WTC11 (cell line): Measurements from ENCODE around the gene SLC24A3. TPM values are rescaled to one million over a fixed set of nuclear protein-coding genes. Genes with fewer than 3 reads are reported as not detected.

Experiments
- ATAC-seq: fragments of 200-7000 bp; cut with Tn5 transposase; 2 replicates; pipeline ENCODE4 v1.10.0; 2021; ENCODE audit warnings: mild to moderate bottlenecking, moderate library complexity
- CTCF ChIA-PET: fragments of 300-600 bp; sonication (Branson Sonifier 250); formaldehyde crosslinking; loops from one replicate; lab custom pipeline; 2021; ENCODE audit warnings: antibody characterized with exemption; lab: Charles Lee
- POLR2A ChIA-PET: fragments of 350-600 bp; sonication (Branson Sonifier 250); formaldehyde crosslinking; loops from one replicate; lab custom pipeline; 2021; ENCODE audit warnings: antibody characterized with exemption; lab: Charles Lee
- DNase-seq: peaks from one replicate; pipeline ENCODE4 v3.0.0; 2021; ENCODE audit warnings: low spot score
- H3K27ac Mint-ChIP-seq: 2 replicates; pipeline ENCODE4 v1.8.0; 2021; ENCODE audit warnings: mixed read lengths
- H3K27me3 Mint-ChIP-seq: 2 replicates; pipeline ENCODE4 v1.8.0; 2021; ENCODE audit warnings: low read depth, mild to moderate bottlenecking, moderate library complexity, mixed read lengths
- H3K36me3 Mint-ChIP-seq: 2 replicates; pipeline ENCODE4 v1.8.0; 2021; ENCODE audit warnings: mixed read lengths
- H3K4me1 Mint-ChIP-seq: 2 replicates; pipeline ENCODE4 v1.8.0; 2022; ENCODE audit warnings: mixed read lengths
- H3K4me3 Mint-ChIP-seq: 2 replicates; pipeline ENCODE4 v1.8.0; 2021; ENCODE audit warnings: mild to moderate bottlenecking, moderate library complexity, mixed read lengths
- H3K9me3 Mint-ChIP-seq: 2 replicates; pipeline ENCODE4 v1.8.0; 2021; ENCODE audit warnings: mixed read lengths
- ATF1 ChIP-seq: sonication (generic); formaldehyde crosslinking; IDR thresholded peaks from 2 replicates; pipeline ENCODE4 v1.8.1; 2023; ENCODE audit warnings: mild to moderate bottlenecking, moderate library complexity, missing genetic modification reagents
- CTCF ChIP-seq: fragments of 200-600 bp; IDR thresholded peaks from 2 replicates; pipeline ENCODE4 v1.8.0; 2022; ENCODE audit warnings: antibody characterized with exemption
- ELF4 ChIP-seq: sonication (generic); formaldehyde crosslinking; IDR thresholded peaks from 2 replicates; pipeline ENCODE4 v1.8.1; 2022; ENCODE audit warnings: low read depth, mild to moderate bottlenecking, moderate library complexity, missing genetic modification reagents
- ESRRA ChIP-seq: sonication (generic); formaldehyde crosslinking; IDR thresholded peaks from 2 replicates; pipeline ENCODE4 v1.8.1; 2022; ENCODE audit warnings: mild to moderate bottlenecking, missing genetic modification reagents, borderline replicate concordance
- FOXK1 ChIP-seq: sonication (generic); formaldehyde crosslinking; IDR thresholded peaks from 2 replicates; pipeline ENCODE4 v1.8.0; 2022; ENCODE audit warnings: mild to moderate bottlenecking, moderate library complexity, missing genetic modification reagents
- FOXP4 ChIP-seq: sonication (generic); formaldehyde crosslinking; IDR thresholded peaks from 2 replicates; pipeline ENCODE4 v1.8.0; 2022; ENCODE audit warnings: mild to moderate bottlenecking, missing genetic modification reagents
- GRHL2 ChIP-seq: fragments of 250-450 bp; sonication (Bioruptor Pico); IDR thresholded peaks from 2 replicates; pipeline ENCODE4 v1.8.0; 2022; ENCODE audit warnings: mild to moderate bottlenecking, moderate library complexity; ENCODE audit not compliant: insufficient replicate concordance, severe bottlenecking
- JUN ChIP-seq: sonication (generic); formaldehyde crosslinking; IDR thresholded peaks from 2 replicates; pipeline ENCODE4 v1.8.0; 2023; ENCODE audit warnings: mild to moderate bottlenecking, missing genetic modification reagents
- NFATC4 ChIP-seq: fragments of 250-450 bp; sonication (Bioruptor Pico); IDR thresholded peaks from 2 replicates; pipeline ENCODE4 v1.9.0; 2021; ENCODE audit warnings: mild to moderate bottlenecking
- NFE2L1 ChIP-seq: sonication (generic); formaldehyde crosslinking; IDR thresholded peaks from 2 replicates; pipeline ENCODE4 v1.8.1; 2023; ENCODE audit warnings: missing genetic modification reagents
- NFYB ChIP-seq: sonication (generic); formaldehyde crosslinking; conservative IDR thresholded peaks from 2 replicates; pipeline ENCODE4 v1.8.0; 2022; ENCODE audit warnings: low read depth, missing genetic modification reagents
- NR1H2 ChIP-seq: sonication (generic); formaldehyde crosslinking; IDR thresholded peaks from 2 replicates; pipeline ENCODE4 v1.9.0; 2021; ENCODE audit warnings: mild to moderate bottlenecking, moderate library complexity, missing genetic modification reagents
- OVOL2 ChIP-seq: fragments of 250-450 bp; sonication (Bioruptor Pico); IDR thresholded peaks from 2 replicates; pipeline ENCODE4 v1.9.0; 2021; ENCODE audit warnings: mild to moderate bottlenecking, borderline replicate concordance
- RORB ChIP-seq: fragments of 250-450 bp; sonication (Bioruptor Pico); IDR thresholded peaks from 2 replicates; pipeline ENCODE4 v1.9.0; 2021; ENCODE audit warnings: mild to moderate bottlenecking
- SMAD3 ChIP-seq: sonication (generic); formaldehyde crosslinking; IDR thresholded peaks from 2 replicates; pipeline ENCODE4 v1.8.0; 2022; ENCODE audit warnings: missing genetic modification reagents, mild to moderate bottlenecking, borderline replicate concordance
- TCF7 ChIP-seq: sonication (generic); formaldehyde crosslinking; IDR thresholded peaks from 2 replicates; pipeline ENCODE4 v1.8.0; 2022; ENCODE audit warnings: mild to moderate bottlenecking, low read depth, missing genetic modification reagents, moderate library complexity
- TEAD4 ChIP-seq: sonication (generic); formaldehyde crosslinking; IDR thresholded peaks from 2 replicates; pipeline ENCODE4 v1.8.0; 2022; ENCODE audit warnings: mild to moderate bottlenecking, missing genetic modification reagents
- USF2 ChIP-seq: sonication (generic); formaldehyde crosslinking; IDR thresholded peaks from 2 replicates; pipeline ENCODE4 v1.8.1; 2023; ENCODE audit warnings: mild to moderate bottlenecking, missing genetic modification reagents, moderate library complexity
- ZNF138 ChIP-seq: sonication (generic); formaldehyde crosslinking; conservative IDR thresholded peaks from 2 replicates; pipeline ENCODE4 v1.8.1; 2022; ENCODE audit warnings: mild to moderate bottlenecking, moderate library complexity, missing genetic modification reagents
- ZNF232 ChIP-seq: sonication (generic); formaldehyde crosslinking; IDR thresholded peaks from 2 replicates; pipeline ENCODE4 v1.8.0; 2022; ENCODE audit warnings: mild to moderate bottlenecking, missing genetic modification reagents
- total RNA-seq: library from RNA; stranded (reverse); gene quantifications from 3 replicates; pipeline ENCODE4 v1.2.3, GENCODE V29; 2021
- TF ChIP-seq, protein P1 (sequence below): sonication (generic); formaldehyde crosslinking; IDR thresholded peaks from 2 replicates; pipeline ENCODE4 v1.8.1; 2023; ENCODE audit warnings: mild to moderate bottlenecking, missing genetic modification reagents
- TF ChIP-seq, protein P2 (sequence below): sonication (generic); formaldehyde crosslinking; IDR thresholded peaks from 2 replicates; pipeline ENCODE4 v1.8.0; 2022; ENCODE audit warnings: mild to moderate bottlenecking, missing genetic modification reagents
- TF ChIP-seq, protein P3 (sequence below): sonication (generic); formaldehyde crosslinking; IDR thresholded peaks from 2 replicates; pipeline ENCODE4 v1.8.0; 2022; ENCODE audit warnings: missing genetic modification reagents
- TF ChIP-seq, protein P4 (sequence below): sonication (generic); formaldehyde crosslinking; IDR thresholded peaks from 2 replicates; pipeline ENCODE4 v1.8.1; 2023; ENCODE audit warnings: mild to moderate bottlenecking, missing genetic modification reagents, moderate library complexity

SLC24A3 gene
- total RNA-seq, 1 experiment from 2014 or later, result 5.7 TPM

- POLR2A ChIA-PET, result no interaction called here
- H3K4me3 Mint-ChIP-seq, result no peak overlapping the region
- H3K9me3 Mint-ChIP-seq, result peaks cover 6% of the 10 kb centered on the region
- no peak overlapping the region for H3K27ac Mint-ChIP-seq
- TF ChIP-seq ESRRA (CRISPR knock-in tag) (no peak), USF2 (CRISPR knock-in tag) (no peak), SMAD3 (CRISPR knock-in tag) (no peak), ZNF138 (CRISPR knock-in tag) (no peak), NFE2L1 (CRISPR knock-in tag) (no peak), FOXP4 (CRISPR knock-in tag) (no peak), RORB (CRISPR knock-in tag) (no peak)
- H3K36me3 Mint-ChIP-seq, result peaks cover 5% of the 10 kb centered on the region
- no peak for DNase-seq
- CTCF ChIA-PET, result no interaction called here
- H3K4me1 Mint-ChIP-seq, result no peaks in the 10 kb centered on the region
- ATAC-seq, result no peak
- H3K27me3 Mint-ChIP-seq, result peaks cover 3% of the 10 kb centered on the region; the same call in 1 of the 2 replicates
Observed at GRCh38 chr20:19672498-19672897, 460.1 kb downstream of the SLC24A3 start.

- TF ChIP-seq ZNF232 (CRISPR knock-in tag) (no peak), OVOL2 (CRISPR knock-in tag) (no peak), GRHL2 (CRISPR knock-in tag) (no peak), ELF4 (CRISPR knock-in tag) (no peak), ATF1 (no peak), CTCF (no peak), USF2 (CRISPR knock-in tag) (no peak), NFE2L1 (CRISPR knock-in tag) (no peak), FOXK1 (CRISPR knock-in tag) (no peak), TCF7 (CRISPR knock-in tag) (no peak), NFYB (CRISPR knock-in tag) (no peak), NFATC4 (CRISPR knock-in tag) (no peak), JUN (CRISPR knock-in tag) (no peak), NR1H2 (CRISPR knock-in tag) (no peak), TEAD4 (CRISPR knock-in tag) (no peak)
- TF ChIP-seq, protein P1, sequence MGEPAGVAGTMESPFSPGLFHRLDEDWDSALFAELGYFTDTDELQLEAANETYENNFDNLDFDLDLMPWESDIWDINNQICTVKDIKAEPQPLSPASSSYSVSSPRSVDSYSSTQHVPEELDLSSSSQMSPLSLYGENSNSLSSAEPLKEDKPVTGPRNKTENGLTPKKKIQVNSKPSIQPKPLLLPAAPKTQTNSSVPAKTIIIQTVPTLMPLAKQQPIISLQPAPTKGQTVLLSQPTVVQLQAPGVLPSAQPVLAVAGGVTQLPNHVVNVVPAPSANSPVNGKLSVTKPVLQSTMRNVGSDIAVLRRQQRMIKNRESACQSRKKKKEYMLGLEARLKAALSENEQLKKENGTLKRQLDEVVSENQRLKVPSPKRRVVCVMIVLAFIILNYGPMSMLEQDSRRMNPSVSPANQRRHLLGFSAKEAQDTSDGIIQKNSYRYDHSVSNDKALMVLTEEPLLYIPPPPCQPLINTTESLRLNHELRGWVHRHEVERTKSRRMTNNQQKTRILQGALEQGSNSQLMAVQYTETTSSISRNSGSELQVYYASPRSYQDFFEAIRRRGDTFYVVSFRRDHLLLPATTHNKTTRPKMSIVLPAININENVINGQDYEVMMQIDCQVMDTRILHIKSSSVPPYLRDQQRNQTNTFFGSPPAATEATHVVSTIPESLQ, result no peak
- TF ChIP-seq, protein P2, sequence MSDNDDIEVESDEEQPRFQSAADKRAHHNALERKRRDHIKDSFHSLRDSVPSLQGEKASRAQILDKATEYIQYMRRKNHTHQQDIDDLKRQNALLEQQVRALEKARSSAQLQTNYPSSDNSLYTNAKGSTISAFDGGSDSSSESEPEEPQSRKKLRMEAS (CRISPR knock-in tag), result no peak
- TF ChIP-seq, protein P3, sequence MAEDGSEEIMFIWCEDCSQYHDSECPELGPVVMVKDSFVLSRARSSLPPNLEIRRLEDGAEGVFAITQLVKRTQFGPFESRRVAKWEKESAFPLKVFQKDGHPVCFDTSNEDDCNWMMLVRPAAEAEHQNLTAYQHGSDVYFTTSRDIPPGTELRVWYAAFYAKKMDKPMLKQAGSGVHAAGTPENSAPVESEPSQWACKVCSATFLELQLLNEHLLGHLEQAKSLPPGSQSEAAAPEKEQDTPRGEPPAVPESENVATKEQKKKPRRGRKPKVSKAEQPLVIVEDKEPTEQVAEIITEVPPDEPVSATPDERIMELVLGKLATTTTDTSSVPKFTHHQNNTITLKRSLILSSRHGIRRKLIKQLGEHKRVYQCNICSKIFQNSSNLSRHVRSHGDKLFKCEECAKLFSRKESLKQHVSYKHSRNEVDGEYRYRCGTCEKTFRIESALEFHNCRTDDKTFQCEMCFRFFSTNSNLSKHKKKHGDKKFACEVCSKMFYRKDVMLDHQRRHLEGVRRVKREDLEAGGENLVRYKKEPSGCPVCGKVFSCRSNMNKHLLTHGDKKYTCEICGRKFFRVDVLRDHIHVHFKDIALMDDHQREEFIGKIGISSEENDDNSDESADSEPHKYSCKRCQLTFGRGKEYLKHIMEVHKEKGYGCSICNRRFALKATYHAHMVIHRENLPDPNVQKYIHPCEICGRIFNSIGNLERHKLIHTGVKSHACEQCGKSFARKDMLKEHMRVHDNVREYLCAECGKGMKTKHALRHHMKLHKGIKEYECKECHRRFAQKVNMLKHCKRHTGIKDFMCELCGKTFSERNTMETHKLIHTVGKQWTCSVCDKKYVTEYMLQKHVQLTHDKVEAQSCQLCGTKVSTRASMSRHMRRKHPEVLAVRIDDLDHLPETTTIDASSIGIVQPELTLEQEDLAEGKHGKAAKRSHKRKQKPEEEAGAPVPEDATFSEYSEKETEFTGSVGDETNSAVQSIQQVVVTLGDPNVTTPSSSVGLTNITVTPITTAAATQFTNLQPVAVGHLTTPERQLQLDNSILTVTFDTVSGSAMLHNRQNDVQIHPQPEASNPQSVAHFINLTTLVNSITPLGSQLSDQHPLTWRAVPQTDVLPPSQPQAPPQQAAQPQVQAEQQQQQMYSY (CRISPR knock-in tag), result no peak
- TF ChIP-seq, protein P4, sequence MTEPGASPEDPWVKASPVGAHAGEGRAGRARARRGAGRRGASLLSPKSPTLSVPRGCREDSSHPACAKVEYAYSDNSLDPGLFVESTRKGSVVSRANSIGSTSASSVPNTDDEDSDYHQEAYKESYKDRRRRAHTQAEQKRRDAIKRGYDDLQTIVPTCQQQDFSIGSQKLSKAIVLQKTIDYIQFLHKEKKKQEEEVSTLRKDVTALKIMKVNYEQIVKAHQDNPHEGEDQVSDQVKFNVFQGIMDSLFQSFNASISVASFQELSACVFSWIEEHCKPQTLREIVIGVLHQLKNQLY (CRISPR knock-in tag), result no peak
- POLR2A ChIA-PET, result no interaction called here
- Mint-ChIP-seq H3K4me3 (no peak overlapping the region), H3K27me3 (peaks cover 3% of the 10 kb centered on the region; the same call in 1 of the 2 replicates), H3K27ac (no peak overlapping the region), H3K9me3 (peaks cover 4% of the 10 kb centered on the region), H3K4me1 (no peaks in the 10 kb centered on the region), H3K36me3 (peaks cover 5% of the 10 kb centered on the region)
- DNase-seq (no peak), ATAC-seq (no peak)
- CTCF ChIA-PET, result no interaction called here
Observed at GRCh38 chr20:19673575-19673974, 461.1 kb downstream of the SLC24A3 start.
